HEK293T (cell line): Measurements from ENCODE around the gene ARHGAP23.

Source experiments
- ARNT ChIP-seq: fragments of 450-650 bp; IDR thresholded peaks from 2 replicates; pipeline ENCODE4 v1.6.1; 2017; ENCODE audit warnings: mild to moderate bottlenecking
- BHLHE40 ChIP-seq: fragments of 450-650 bp; IDR thresholded peaks from 2 replicates; pipeline ENCODE4 v1.6.1; 2016; ENCODE audit warnings: mild to moderate bottlenecking, moderate library complexity, borderline replicate concordance
- CTBP1 ChIP-seq: fragments of 450-650 bp; IDR thresholded peaks from 2 replicates; pipeline ENCODE4 v1.6.1; 2016; ENCODE audit warnings: borderline replicate concordance
- ELF4 ChIP-seq: fragments of 450-650 bp; IDR thresholded peaks from 2 replicates; pipeline ENCODE4 v1.6.1; 2017; ENCODE audit warnings: antibody characterized with exemption
- FOXM1 ChIP-seq: fragments of 450-650 bp; IDR thresholded peaks from 2 replicates; pipeline ENCODE4 v1.6.1; 2017; ENCODE audit warnings: mild to moderate bottlenecking, borderline replicate concordance
- PKNOX1 ChIP-seq: fragments of 450-650 bp; IDR thresholded peaks from 2 replicates; pipeline ENCODE4 v1.6.1; 2016
- SUZ12 ChIP-seq: fragments of 450-650 bp; IDR thresholded peaks from 2 replicates; pipeline ENCODE4 v1.6.1; 2016; ENCODE audit warnings: mild to moderate bottlenecking
- TARDBP ChIP-seq: fragments of 450-650 bp; IDR thresholded peaks from 2 replicates; pipeline ENCODE4 v1.6.1; 2016
- ZNF384 ChIP-seq: fragments of 450-650 bp; IDR thresholded peaks from 2 replicates; pipeline ENCODE4 v1.6.1; 2016

- TF ChIP-seq PKNOX1 (no peak), ARNT (no peak), BHLHE40 (no peak), TARDBP (no peak), ELF4 (no peak), CTBP1 (no peak), ZNF384 (no peak), FOXM1 (no peak), SUZ12 (no peak)
Measured at GRCh38 chr17:38455288-38455915, 27.1 kb downstream of the ARHGAP23 start.
